Immature natural killer cell (primary cell): ENCODE measurements around the gene GNG3. TPM values are rescaled to one million over a fixed set of nuclear protein-coding genes. Genes with fewer than 3 reads are reported as not detected.
"Not testable (repeated sequence)": the region's sequence is repeated elsewhere in the genome, so short reads cannot be mapped to it uniquely, and the experiment has no call there.

Experiments
- DNase-seq, 3 donors: peaks; one replicate each; pipeline ENCODE4 v3.0.0; 2022; ENCODE audit warnings: mixed read lengths in 1 of 3
- H3K27ac Mint-ChIP-seq, 6 donors: one replicate each; pipeline ENCODE4 v1.8.0; 2020; ENCODE audit warnings: mixed read lengths in 6 of 6, mild to moderate bottlenecking in 5 of 6, inconsistent platforms in 4 of 6, moderate library complexity in 3 of 6
- H3K27me3 Mint-ChIP-seq, 3 donors: one replicate each; pipeline ENCODE4 v1.8.0; 2020 to 2021; ENCODE audit warnings: low read depth in 3 of 3, mild to moderate bottlenecking in 3 of 3, mixed read lengths in 3 of 3, moderate library complexity in 3 of 3, inconsistent platforms in 1 of 3
- H3K36me3 Mint-ChIP-seq, 3 donors: one replicate each; pipeline ENCODE4 v1.8.0; 2020; ENCODE audit warnings: mixed read lengths in 3 of 3, inconsistent platforms in 2 of 3, mild to moderate bottlenecking in 2 of 3
- H3K4me1 Mint-ChIP-seq, 2 donors: one replicate each; pipeline ENCODE4 v1.8.0; 2020; ENCODE audit warnings: inconsistent platforms in 2 of 2, mild to moderate bottlenecking in 2 of 2, mixed read lengths in 2 of 2, moderate library complexity in 1 of 2
- H3K4me3 Mint-ChIP-seq, 5 donors: one replicate each; pipeline ENCODE4 v1.8.0; 2020; ENCODE audit warnings: mild to moderate bottlenecking in 5 of 5, mixed read lengths in 5 of 5, inconsistent platforms in 3 of 5, moderate library complexity in 3 of 5
- H3K9me3 Mint-ChIP-seq, 6 donors: one replicate each; pipeline ENCODE4 v1.8.0; 2020; ENCODE audit warnings: mild to moderate bottlenecking in 6 of 6, mixed read lengths in 6 of 6, inconsistent platforms in 4 of 6, moderate library complexity in 3 of 6
- polyA plus RNA-seq, 3 donors: library from polyadenylated mRNA; unstranded; fragments of 300-500 nt; fragmentation: Illumina TruSeq; gene quantifications; one replicate each; pipeline ENCODE4 v1.2.3, GENCODE V29; 2021

Gene GNG3
- polyA plus RNA-seq, result not detected

GRCh38 chr11:62707277-62707861 is at the start of gene GNG3, which contains the start of gene BSCL2:
TSS of gene GNG3 (plus strand) at chr11:62707676. CDS start at chr11:62708296, 620 bp downstream.
TSS of gene BSCL2 (minus strand) at chr11:62707424. CDS start at chr11:62707195, 229 bp downstream.
- Mint-ChIP-seq H3K27ac (peak within 1 kb of the TSS; percentile 94 to 98 (median 97)), H3K4me3 (peak within 1 kb of the TSS; percentile 91 to 96 (median 93)), H3K27me3 (peaks cover 2 to 11% (median 8%) of the 10 kb centered on the region in 3 donors), H3K9me3 (no peaks in the 10 kb centered on the region), H3K4me1 (peaks cover 47 to 56% of the 10 kb centered on the region in 2 donors), H3K36me3 (peaks cover 0 to 5% (median 3%) of the 10 kb centered on the region in 3 donors)
- no peak for DNase-seq

GRCh38 chr11:62664405-62665074 is 42.9 kb upstream of the GNG3 start:
- DNase-seq, result no peak

GRCh38 chr11:62665075-62665598 is 42.3 kb upstream of the GNG3 start, which contains the start of the genes C11orf98 and CSKMT:
TSS of gene C11orf98 (minus strand) at chr11:62665210. CDS start at chr11:62665169, 41 bp downstream.
TSS of gene CSKMT (plus strand) at chr11:62665312. CDS start at chr11:62665880, 568 bp downstream.
- H3K36me3 Mint-ChIP-seq, result peaks cover 3 to 9% (median 3%) of the 10 kb centered on the region in 3 donors
- H3K4me1 Mint-ChIP-seq, result peaks cover 34 to 56% of the 10 kb centered on the region in 2 donors

More at GRCh38 chr11:62664405-62665074, 42.9 kb upstream of the GNG3 start:
- no peaks in the 10 kb centered on the region for H3K9me3 Mint-ChIP-seq
- peaks cover 8 to 12% (median 11%) of the 10 kb centered on the region in 3 donors for H3K27me3 Mint-ChIP-seq
- peaks cover 3 to 9% (median 3%) of the 10 kb centered on the region in 3 donors for H3K36me3 Mint-ChIP-seq
- peak overlapping the region; percentile 90 to 95 (median 91) for H3K4me3 Mint-ChIP-seq
- peak overlapping the region; percentile 86 to 95 (median 93) for H3K27ac Mint-ChIP-seq
- H3K4me1 Mint-ChIP-seq, result peaks cover 29 to 51% of the 10 kb centered on the region in 2 donors

GRCh38 chr11:62665599-62666258 is 41.7 kb upstream of the GNG3 start:
- peak; percentile 43 to 65 (median 57) for DNase-seq
- peaks cover 3 to 9% (median 3%) of the 10 kb centered on the region in 3 donors for H3K36me3 Mint-ChIP-seq
- peaks cover 39 to 59% of the 10 kb centered on the region in 2 donors for H3K4me1 Mint-ChIP-seq
- H3K27ac Mint-ChIP-seq, result peak overlapping the region; percentile 86 to 95 (median 93)
- H3K4me3 Mint-ChIP-seq, result peak overlapping the region; percentile 90 to 95 (median 91)
- no peaks in the 10 kb centered on the region for H3K9me3 Mint-ChIP-seq
- H3K27me3 Mint-ChIP-seq, result peaks cover 8 to 12% (median 11%) of the 10 kb centered on the region in 3 donors

More at GRCh38 chr11:62665075-62665598, 42.3 kb upstream of the GNG3 start, which contains the start of the genes C11orf98 and CSKMT:
- H3K9me3 Mint-ChIP-seq, result no peaks in the 10 kb centered on the region
- peak within 1 kb of the TSS; percentile 90 to 95 (median 91) for H3K4me3 Mint-ChIP-seq
- peaks cover 8 to 12% (median 11%) of the 10 kb centered on the region in 3 donors for H3K27me3 Mint-ChIP-seq
- H3K27ac Mint-ChIP-seq, result peak within 1 kb of the TSS; percentile 86 to 95 (median 93)
- DNase-seq, result peak; percentile 94 to 96 (median 95)

GRCh38 chr11:62666259-62666926 is 41.1 kb upstream of the GNG3 start:
- no peaks in the 10 kb centered on the region for H3K9me3 Mint-ChIP-seq
- no peak for DNase-seq
- H3K27me3 Mint-ChIP-seq, result peaks cover 10 to 15% (median 14%) of the 10 kb centered on the region in 3 donors
- peaks cover 46 to 65% of the 10 kb centered on the region in 2 donors for H3K4me1 Mint-ChIP-seq
- H3K27ac Mint-ChIP-seq, result peak overlapping the region in 4 of 6 donors; percentile 66 to 94 (median 90)
- peaks cover 3 to 9% (median 3%) of the 10 kb centered on the region in 3 donors for H3K36me3 Mint-ChIP-seq
- H3K4me3 Mint-ChIP-seq, result peak overlapping the region; percentile 62 to 95 (median 90)

GRCh38 chr11:62667460-62667859 is 40.0 kb upstream of the GNG3 start:
- H3K27ac Mint-ChIP-seq, result peak overlapping the region in 2 of 6 donors; percentile 40 to 55
- peak overlapping the region in 2 of 5 donors; percentile 12 to 72 for H3K4me3 Mint-ChIP-seq
- H3K27me3 Mint-ChIP-seq, result peaks cover 11 to 23% (median 22%) of the 10 kb centered on the region in 3 donors
- no peak for DNase-seq
- H3K4me1 Mint-ChIP-seq, result peaks cover 55 to 74% of the 10 kb centered on the region in 2 donors
- H3K9me3 Mint-ChIP-seq, result no peaks in the 10 kb centered on the region
- H3K36me3 Mint-ChIP-seq, result peaks cover 3 to 9% (median 3%) of the 10 kb centered on the region in 3 donors

- H3K9me3 Mint-ChIP-seq, result no peaks in the 10 kb centered on the region
- no peak for DNase-seq
- H3K4me1 Mint-ChIP-seq, result peaks cover 52 to 58% of the 10 kb centered on the region in 2 donors
- peaks cover under 1% of the 10 kb centered on the region in 3 donors for H3K36me3 Mint-ChIP-seq
- H3K27me3 Mint-ChIP-seq, result peaks cover 9 to 23% (median 23%) of the 10 kb centered on the region in 3 donors
- H3K27ac Mint-ChIP-seq, result peak overlapping the region in 5 of 6 donors; percentile 46 to 92 (median 76)
- peak overlapping the region; percentile 97 to 100 (median 100) for H3K4me3 Mint-ChIP-seq
Observed at GRCh38 chr11:62669420-62670161, 37.9 kb upstream of the GNG3 start.

GRCh38 chr11:62671236-62671607 is 36.3 kb upstream of the GNG3 start:
- H3K36me3 Mint-ChIP-seq, result peaks cover 4 to 5% (median 4%) of the 10 kb centered on the region in 3 donors
- H3K27me3 Mint-ChIP-seq, result peaks cover 3 to 15% (median 13%) of the 10 kb centered on the region in 3 donors
- H3K4me3 Mint-ChIP-seq, result peak overlapping the region; percentile 97 to 100 (median 100)
- peaks cover 45 to 51% of the 10 kb centered on the region in 2 donors for H3K4me1 Mint-ChIP-seq
- H3K27ac Mint-ChIP-seq, result peak overlapping the region; percentile 92 to 98 (median 96)
- DNase-seq, result no peak
- no peaks in the 10 kb centered on the region for H3K9me3 Mint-ChIP-seq

- no peaks in the 10 kb centered on the region for H3K9me3 Mint-ChIP-seq
- peak within 1 kb of the TSS; percentile 92 to 98 (median 96) for H3K27ac Mint-ChIP-seq
- peak within 1 kb of the TSS; percentile 97 to 100 (median 100) for H3K4me3 Mint-ChIP-seq
- DNase-seq, result peak; percentile 70 to 86 (median 83)
- peaks cover 4 to 7% (median 4%) of the 10 kb centered on the region in 3 donors for H3K36me3 Mint-ChIP-seq
- H3K4me1 Mint-ChIP-seq, result peaks cover 43 to 51% of the 10 kb centered on the region in 2 donors
- H3K27me3 Mint-ChIP-seq, result peaks cover 3 to 12% (median 11%) of the 10 kb centered on the region in 3 donors
Observed at GRCh38 chr11:62671608-62672389, 35.7 kb upstream of the GNG3 start, which contains the start of the genes LBHD1 and UQCC3. TSS of gene LBHD1 (minus strand) at chr11:62672267. CDS start at chr11:62670031, 2,236 bp downstream. TSS of gene UQCC3 (plus strand) at chr11:62671673. CDS start at chr11:62671746, 73 bp downstream.

- H3K4me3 Mint-ChIP-seq, result peak overlapping the region in 4 of 5 donors; percentile 27 to 100 (median 98)
- H3K4me1 Mint-ChIP-seq, result peaks cover 52 to 57% of the 10 kb centered on the region in 2 donors
- peak overlapping the region; percentile 26 to 98 (median 94) for H3K27ac Mint-ChIP-seq
- peaks cover 5 to 12% (median 11%) of the 10 kb centered on the region in 3 donors for H3K27me3 Mint-ChIP-seq
- no peaks in the 10 kb centered on the region for H3K9me3 Mint-ChIP-seq
- peaks cover 8 to 13% (median 10%) of the 10 kb centered on the region in 3 donors for H3K36me3 Mint-ChIP-seq
- no peak for DNase-seq
Observed at GRCh38 chr11:62673196-62673525, 34.3 kb upstream of the GNG3 start.

- peaks cover 14 to 20% (median 17%) of the 10 kb centered on the region in 3 donors for H3K27me3 Mint-ChIP-seq
- H3K36me3 Mint-ChIP-seq, result peaks cover 8 to 13% (median 10%) of the 10 kb centered on the region in 3 donors
- H3K4me3 Mint-ChIP-seq, DNase-seq, H3K9me3 Mint-ChIP-seq: not testable (repeated sequence)
- H3K4me1 Mint-ChIP-seq, result peaks cover 54 to 59% of the 10 kb centered on the region in 2 donors
- H3K27ac Mint-ChIP-seq, result peak overlapping the region in 1 of 6 donors; percentile 41
Observed at GRCh38 chr11:62675415-62675814, 32.1 kb upstream of the GNG3 start.
